GM18907 (cell line): ENCODE measurements around the gene APLP2.
A peak's percentile ranks its signal among the peaks of the same experiment; 100 is the strongest.

ENCODE experiments used
- ATAC-seq: cut with Tn5 transposase; IDR thresholded peaks from one replicate; pipeline ENCODE4 v1.9.1; 2021; ENCODE audit warnings: mild to moderate bottlenecking, moderate library complexity; ENCODE audit not compliant: unreplicated experiment

The APLP2 gene

DNA sequence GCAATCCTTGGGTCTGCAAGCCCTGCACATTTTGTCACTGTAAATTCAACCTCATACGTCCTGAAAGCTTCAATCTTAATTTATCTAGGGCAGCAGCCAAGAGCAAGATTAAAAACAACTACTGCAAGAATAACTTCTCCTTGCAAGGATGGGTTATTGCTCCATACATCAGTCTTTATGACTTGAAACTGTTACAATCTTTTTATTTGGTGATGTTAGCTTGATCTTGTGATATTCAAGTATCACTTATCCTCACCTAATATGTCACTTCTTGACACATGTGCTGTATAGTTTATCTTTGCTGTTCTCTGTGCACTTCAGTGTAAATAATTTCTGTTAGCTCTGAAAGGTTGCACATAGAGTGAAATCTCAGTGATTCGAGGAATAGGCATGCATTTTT is 14.7 kb upstream of the APLP2 start:
- no peak for ATAC-seq

DNA sequence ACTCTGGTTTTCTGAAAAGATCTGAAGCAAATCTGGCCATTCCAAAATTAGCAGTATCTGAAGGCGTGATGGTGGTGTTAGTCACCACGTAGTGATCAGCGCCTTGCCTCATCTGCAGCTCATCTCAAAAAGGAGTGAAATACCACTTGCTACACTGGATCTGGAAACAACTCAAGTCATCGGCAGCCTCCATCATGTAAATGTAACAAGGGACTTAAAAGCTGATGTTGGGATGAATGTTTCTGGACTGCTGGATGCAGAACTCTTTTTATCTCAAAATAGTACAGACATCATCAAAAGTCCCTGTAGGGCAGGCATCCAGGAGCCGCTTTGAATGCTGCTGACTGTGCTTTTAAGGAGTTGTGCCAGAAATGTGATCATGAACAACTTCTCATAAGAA is 14.1 kb upstream of the APLP2 start:
- ATAC-seq, result no peak

DNA sequence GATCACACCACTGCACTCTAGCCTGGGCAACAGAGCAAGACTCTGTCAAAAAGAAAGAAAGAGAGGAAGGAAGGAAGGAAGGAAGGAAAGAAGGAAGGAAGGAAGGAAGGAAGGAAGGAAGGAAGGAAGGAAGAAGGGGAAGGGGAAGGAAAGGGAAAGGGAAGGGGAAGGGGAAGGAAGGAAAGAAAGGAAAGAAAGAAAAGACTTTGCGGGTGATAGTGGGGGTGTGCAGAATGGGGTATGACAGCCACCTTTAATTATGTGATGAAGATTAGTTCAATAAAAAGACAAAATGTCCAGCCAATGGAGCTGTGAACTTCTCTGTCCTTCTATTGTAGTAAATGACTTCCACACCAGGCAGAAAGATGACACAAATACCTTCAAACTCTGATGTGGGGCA is 8.7 kb upstream of the APLP2 start:
- ATAC-seq, result no peak

DNA sequence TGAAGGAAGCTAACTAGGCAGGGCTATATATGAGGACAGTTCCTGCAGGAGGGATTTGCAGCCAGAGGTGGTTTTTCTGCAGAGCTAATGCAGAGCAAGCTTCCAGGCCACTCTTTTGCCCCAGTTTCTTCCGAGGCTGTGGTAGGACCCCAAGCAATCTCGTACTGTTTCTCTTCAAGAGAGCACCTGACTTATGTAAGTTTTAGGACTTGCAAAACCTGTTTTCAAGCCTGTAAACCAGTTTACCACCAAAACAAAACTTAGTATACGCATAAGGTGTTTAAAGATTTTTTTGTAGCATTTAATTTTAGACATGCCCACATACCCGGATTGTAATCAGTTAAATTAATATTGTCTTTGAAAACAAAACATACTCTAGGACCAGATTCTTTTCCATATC is 7.7 kb upstream of the APLP2 start:
- ATAC-seq, result no peak

DNA sequence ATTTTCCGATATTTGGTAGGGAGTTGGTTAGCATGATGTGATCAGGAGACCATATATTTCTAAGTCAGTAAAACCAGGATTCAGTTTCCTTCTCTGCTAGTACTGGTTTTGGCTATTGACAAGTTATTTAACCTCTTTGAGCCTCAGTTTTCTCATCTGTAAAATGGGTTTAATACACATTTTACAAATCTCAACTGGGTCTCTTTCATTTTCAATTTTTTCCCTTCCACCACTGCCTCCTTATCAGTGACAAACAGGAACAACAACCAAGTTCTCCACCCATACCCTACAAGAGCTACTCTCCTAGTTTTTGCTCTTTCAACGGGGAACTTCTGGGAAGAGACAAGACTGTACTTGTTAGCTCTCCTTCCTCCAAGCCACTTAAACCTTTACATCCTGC is 6.2 kb upstream of the APLP2 start:
- no peak for ATAC-seq

DNA sequence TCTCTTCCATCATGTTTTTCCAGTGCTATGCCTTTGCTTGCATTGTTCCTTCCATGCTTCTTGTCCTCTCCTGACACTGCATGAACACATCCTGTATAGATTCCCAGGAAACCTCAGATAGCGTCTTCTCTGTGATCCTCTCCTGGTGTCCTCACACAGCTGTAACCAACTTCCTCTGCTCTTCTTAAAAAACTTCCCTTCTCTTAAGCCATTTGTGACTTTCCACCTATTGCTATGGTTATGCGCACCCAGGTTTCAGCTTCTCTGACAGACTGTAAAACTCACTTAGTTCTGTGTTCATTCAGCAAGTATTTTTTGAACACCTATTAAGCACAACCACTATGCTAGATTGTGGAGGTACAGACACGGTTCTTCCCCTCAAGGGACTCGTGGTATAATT is 5.1 kb upstream of the APLP2 start:
- ATAC-seq, result no peak

DNA sequence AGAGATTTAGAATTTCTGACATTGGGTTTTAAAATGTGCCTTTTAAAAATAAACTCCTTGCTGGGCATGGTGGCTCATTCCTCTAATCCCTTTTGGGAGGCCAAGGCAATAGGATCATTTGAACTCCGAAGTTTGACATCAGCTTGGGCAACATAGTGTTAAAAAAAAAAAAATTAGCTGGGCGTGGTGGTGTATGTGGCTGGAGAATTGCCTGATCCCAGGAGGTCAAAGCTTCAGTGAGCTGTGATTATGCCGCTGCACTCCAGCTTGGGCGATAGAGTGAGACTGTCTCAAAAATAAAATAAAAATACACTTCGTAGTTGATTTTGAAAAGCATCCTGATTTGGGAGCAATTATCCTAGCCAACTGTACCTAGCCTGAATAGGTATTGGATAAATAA is 3.4 kb upstream of the APLP2 start:
- ATAC-seq, result no peak

DNA sequence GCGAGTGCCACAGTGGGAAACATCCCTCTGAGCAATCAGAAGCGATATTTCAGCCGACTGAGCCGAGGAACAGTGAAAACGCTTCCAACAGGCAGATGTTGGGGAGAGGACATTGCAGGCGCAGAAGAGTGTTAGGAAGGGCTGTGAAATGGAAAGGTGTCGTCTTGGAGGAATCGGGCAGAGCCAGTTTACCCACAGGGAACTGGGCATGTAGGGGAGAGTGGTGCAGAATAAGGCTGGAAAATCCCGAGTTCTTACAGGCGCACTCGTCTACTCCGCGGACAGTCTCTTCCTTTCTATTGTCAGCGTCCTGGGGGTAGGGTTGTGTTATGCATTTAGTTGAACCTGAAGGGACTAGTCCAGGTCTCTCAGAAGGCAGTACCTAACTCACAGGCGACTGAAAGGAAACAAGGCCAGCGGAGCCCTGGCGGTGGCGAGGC is 1.1 kb upstream of the APLP2 start:
- ATAC-seq, result no peak

DNA sequence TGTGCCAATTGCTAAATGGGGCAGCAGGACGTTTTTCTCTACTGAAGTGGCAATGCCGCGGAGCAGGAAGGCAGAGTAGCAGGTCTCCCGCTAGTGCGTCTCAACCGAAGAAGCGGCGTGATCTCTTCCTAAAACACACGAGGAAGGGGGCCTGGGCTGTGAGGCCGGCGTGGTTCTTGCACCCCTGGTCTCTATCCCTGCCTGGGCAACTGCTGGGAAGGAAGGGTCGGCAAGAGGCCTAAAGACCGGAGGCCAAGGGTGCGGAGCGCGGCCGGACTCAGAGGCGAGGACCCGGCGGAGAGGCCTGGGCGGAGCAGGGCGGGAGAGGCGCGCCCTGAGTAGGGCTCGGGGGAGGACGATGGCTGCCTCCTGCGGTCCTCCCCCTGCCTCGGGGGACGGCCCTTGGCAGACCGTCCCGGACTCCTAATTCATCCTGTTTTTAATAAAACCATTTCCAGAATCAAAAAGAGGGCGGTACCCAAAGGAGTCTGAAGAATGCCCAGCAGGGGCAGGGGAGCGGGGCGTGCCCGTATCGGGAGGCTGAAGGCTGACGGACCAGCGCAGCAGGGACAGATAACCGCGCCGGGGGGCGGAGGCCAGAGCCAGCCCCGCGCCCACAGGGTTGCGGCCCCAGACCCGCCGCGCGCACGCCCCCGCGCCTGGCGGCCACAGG is 572 bp upstream of the APLP2 start:
- peak; percentile 46 for ATAC-seq

DNA sequence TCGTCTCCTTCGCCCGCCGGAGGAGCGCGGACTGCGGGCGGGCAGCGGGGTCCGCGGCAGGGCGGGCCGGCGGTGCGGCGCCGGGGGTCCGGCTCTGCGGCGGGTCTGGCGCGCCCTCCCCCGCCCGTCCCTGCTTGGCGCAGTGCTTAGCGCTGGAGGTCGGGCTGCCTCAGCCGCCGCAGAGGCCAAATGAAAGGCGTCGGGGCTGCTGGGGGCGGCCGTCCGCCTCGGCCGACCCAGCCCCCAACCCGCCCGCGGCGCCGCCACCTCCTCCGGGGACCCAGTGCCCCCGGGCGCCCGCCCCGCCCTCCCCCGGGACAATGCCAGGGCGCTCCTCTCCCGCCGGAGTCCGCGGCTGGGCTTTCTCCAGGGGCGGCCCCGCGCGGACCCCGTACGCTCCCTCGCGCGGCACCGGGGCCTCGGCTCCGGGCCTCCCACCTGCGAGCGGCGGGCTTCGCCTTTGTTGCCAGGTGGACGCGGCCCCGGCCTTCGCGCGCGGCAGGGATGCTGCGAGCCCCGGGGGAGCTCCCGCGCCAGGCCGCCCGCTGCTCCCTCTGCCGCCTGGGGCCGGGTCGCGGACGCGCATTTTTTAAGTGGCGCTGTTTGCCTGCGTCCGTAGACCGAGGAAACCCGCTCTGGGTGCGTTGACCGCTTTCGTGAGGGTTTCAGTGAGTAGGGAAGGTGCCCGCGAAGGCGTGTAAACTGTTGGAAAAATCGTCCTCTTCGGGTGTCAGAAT is 583 bp downstream of the APLP2 start:
- ATAC-seq, result peak; percentile 38

DNA sequence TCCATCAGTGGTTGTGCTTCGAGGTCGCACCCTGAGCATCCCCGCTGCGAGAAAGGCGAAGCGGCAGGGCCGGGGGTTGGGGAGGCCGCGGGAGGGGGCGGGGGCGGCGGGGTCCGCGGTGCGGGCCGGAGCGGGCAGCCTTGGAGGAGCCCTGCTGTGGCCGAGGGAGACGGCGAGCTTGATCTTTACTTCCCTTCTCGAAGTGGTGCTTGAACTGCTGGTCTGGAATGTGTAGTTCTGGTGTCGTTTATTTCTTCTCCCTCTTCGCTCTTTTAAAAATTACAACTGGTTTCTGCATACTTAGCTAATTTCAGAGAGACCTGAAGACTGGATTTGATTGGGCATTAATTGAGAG is 1.1 kb downstream of the APLP2 start:
- no peak for ATAC-seq

DNA sequence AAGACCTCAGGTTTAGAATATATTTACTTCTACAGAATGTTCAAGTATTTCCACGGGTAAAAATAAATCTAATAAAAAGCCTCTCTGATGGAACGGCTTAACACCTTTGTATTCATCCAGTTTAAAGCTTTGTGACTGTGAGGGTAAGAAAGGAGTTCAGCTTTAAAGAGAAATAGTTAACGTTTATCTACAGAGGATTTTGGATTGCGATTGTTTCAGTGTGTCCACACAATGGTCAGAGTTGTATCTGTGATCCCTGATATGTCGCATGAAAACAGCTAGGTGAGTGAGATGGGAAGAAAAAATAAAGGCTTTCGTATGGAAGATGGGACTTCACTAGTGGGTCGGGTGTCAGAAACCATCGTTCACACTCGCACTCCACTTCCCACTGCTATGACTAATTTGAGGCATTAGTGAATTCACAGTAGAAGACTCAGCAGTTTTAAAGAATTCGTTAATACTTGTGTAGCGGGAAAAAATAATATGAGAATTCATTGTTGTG is 1.6 kb downstream of the APLP2 start:
- ATAC-seq, result no peak

DNA sequence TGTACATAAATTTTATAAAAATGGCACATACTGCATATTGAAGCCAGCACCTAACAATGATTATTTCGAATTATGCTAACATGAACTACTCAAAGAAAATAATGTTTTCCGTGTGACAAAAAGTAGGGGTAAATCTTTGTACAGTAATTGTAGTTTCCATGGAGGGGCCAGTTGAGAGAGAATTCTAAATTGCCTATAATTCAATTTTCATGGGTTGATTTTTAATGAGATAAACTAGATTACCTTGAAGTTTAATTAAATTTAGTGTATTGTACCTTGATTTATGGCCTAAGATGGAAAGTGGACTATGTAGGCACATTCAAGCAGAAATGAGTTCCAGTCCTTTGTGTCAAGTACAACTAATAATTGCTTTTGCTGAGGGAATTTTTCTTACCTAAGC is 5.0 kb downstream of the APLP2 start:
- no peak for ATAC-seq

DNA sequence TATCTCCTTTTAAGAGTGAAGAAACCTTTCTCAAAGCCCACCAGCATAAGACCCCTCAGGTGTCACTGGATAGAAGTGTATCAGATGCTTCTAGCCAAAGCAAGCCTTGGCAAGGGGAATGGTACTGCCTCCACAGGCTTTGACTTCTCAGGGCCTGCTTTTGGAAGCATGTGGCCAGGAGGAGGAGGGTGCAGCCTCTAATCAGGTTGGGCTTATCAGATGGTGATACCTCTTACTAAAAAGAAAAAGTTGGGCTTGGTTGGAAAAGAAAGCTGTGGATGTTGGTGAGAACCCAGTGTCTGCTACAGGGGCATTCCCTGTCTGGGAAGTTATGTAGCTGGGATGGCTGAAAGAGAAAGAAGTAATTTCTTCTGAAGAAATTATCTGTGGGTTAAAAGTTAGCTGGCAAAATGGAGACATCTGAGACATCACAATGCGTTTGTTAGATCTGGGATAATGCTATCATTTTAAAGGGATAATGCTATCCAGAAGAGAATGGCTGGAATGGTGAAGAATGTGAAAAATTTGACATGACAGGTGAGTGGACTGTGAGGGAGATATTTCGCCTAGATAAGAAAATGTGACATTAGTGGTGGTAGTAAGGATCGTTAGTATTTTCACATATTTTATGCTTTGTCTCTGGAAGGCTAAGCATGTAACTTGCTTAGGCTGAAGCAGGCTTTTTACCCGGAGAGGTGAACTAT is 7.2 kb downstream of the APLP2 start:
- no peak for ATAC-seq

DNA sequence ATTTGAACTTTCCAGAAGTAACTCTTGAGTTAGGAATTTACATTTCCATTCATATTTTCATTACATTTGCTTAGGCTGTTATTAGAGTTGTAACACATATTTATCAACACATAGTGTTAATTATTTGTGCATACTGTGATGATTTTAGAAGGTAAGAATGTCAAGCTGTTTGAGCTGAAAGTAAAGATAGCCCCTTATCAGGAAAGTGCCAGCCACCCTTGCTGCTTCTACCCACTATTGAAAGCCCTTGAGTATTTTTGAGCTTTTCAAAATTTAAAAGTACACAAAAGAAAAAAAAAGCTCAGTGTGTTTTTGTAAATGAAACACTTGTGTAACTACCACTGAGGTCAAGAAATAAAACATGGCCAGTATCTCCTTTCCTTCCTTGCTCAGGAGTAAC is 8.0 kb downstream of the APLP2 start:
- no peak for ATAC-seq

DNA sequence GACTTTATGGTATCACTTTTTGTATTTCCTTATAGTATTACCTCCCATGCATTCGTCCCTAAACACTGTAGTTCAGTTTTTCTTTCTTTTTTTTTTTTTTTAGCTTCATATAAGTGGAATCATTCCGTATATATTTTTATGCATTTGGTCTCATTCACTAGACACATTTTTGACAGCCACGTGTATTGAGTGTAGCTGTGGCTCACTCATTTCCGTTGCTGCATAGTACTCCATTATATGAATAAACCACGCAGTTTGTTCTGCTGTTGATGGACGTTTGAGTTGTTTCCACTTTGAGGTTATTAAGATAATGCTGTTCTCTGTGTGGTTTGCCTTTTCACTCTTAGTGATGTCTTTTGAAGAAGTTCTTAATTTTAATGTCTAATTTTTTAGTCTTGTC is 8.4 kb downstream of the APLP2 start:
- no peak for ATAC-seq

DNA sequence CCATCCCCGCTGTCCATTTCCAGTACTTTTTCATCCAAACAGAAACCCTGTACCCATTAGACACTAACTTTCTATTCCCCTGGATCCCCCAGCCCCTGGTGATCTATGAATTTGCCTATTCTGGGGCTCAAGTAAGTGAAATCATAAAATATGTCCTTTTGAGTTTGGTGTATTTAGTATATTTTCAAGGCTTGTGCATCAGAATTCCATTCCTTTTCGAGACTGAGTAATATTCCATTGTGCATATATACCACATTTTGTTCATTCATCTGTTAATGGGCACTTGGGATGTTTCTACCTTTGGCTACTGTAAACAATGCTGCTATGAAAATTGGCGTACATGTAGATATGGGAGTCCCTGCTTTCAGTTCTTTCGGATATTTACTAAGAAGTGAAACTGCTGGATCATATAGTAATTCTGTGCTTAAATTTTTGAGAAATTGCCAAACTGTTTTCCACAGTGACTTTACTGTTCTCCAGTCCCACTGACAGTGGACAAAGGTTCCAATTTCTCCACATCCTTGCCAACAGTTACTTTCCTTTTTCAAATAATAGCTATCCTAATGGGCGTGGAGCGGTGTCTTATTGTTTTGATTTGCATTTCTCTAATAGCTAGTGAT is 16.1 kb downstream of the APLP2 start:
- ATAC-seq, result no peak

DNA sequence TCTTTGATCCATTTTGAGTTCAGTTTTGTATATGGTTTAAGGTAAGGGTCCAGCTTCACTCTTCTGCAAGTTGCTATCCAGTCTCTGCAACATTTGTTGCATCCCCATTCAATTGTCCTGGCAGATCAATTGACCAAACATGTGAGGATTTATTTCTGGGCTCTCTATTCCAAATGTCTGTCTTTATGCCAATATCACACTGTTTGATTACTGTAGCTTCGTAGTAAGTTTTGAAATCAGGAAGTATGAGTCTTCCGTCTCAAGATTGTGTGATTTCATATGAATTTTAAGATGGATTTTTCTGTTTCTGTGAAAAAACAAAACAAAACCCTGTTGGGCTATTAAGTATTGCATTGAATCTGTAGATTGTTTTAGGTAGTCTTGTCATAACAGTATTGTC is 17.0 kb downstream of the APLP2 start:
- no peak for ATAC-seq

DNA sequence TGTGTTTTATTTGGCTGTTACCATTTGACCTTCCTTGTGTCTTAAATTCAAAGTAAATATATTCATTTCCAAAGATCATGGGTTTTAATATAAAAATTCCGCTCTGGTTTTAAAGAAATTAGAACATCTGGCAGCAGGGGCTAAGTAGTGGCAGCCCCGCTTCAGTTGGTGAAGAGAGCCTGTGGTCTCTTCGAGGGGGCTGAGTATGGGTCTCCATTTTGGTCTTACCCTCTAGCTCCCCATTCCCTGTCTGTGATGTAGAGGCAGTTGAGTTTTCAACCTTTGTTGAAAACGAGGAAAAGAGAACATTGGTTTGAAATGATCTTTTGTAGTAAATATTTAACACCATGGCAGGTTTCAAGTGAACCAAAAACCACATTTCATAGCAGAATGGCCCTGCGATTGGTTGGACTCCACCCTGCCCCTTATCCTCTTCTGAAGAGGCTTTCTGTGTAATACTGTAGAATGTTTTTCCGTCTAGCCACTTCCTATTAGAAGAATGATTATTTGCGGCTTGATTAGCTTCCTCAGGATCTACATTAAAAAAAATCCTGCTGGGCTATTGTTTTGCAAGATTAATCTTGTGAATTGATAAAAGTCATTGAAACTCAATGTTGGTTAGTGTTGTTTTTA is 17.7 kb downstream of the APLP2 start:
- ATAC-seq, result peak; percentile 98

DNA sequence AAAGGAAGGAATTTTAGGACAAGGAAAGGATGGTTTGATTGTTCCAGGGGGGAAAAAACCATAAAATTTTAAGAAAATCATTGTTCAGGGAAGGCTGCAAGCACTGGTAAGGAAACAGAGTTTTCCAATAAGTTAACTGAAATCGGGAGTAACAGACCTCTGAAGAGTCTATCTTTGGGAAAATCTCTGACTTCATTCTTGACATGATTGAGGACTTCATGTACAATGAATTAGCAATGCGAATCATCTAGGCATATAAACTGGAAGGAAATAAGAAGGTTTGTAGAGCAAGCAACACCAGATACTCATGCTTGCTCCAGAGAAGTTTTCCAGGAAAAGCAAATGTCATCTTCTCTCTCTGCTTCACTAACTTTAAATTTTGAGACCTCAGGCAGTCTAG is 18.5 kb downstream of the APLP2 start:
- no peak for ATAC-seq
